Calu3 (cell line): Measurements from ENCODE around the gene UBAP2L. TPM values are rescaled to one million over a fixed set of nuclear protein-coding genes. Genes with fewer than 3 reads are reported as not detected.

Source experiments
- BruUV-seq: library from RNA; stranded (reverse); fragments of 400-500 nt; replicated peaks from 2 replicates; lab custom pipeline; 2021; lab: Mats Ljungman, UMichigan
- CTCF ChIA-PET: fragments of 300-600 bp; sonication (Branson Sonifier 250); formaldehyde crosslinking; loops from one replicate; lab custom pipeline; 2022; ENCODE audit warnings: antibody characterized with exemption; lab: Charles Lee
- DNase-seq: peaks from one replicate; pipeline ENCODE4 v3.0.0; 2022
- H3K27ac Mint-ChIP-seq: one replicate; pipeline ENCODE4 v1.8.0; 2022; ENCODE audit warnings: mixed read lengths; ENCODE audit not compliant: unreplicated experiment
- H3K27me3 Mint-ChIP-seq: one replicate; pipeline ENCODE4 v1.8.0; 2022; ENCODE audit warnings: mixed read lengths; ENCODE audit not compliant: unreplicated experiment
- H3K36me3 Mint-ChIP-seq: one replicate; pipeline ENCODE4 v1.8.0; 2022; ENCODE audit warnings: mild to moderate bottlenecking, moderate library complexity, mixed read lengths; ENCODE audit not compliant: insufficient read depth, unreplicated experiment
- H3K4me1 Mint-ChIP-seq: one replicate; pipeline ENCODE4 v1.8.0; 2022; ENCODE audit warnings: mild to moderate bottlenecking, low read depth, mixed read lengths; ENCODE audit not compliant: unreplicated experiment
- H3K4me3 Mint-ChIP-seq: one replicate; pipeline ENCODE4 v1.8.0; 2022; ENCODE audit warnings: mild to moderate bottlenecking, low read depth, moderate library complexity, mixed read lengths; ENCODE audit not compliant: unreplicated experiment
- H3K9me3 Mint-ChIP-seq: one replicate; pipeline ENCODE4 v1.8.0; 2022; ENCODE audit warnings: low read depth, mixed read lengths; ENCODE audit not compliant: unreplicated experiment
- intact Hi-C: fragments of 100-400 bp; cut with micrococcal nuclease; formaldehyde crosslinking; loops from one replicate; pipeline ENCODE4 v1.10.0; 2022; ENCODE audit not compliant: unreplicated experiment
- total RNA-seq: library from RNA; stranded (reverse); gene quantifications from 2 replicates; pipeline ENCODE4 v1.2.3, GENCODE V29; 2022
- TF ChIP-seq, protein P1 (sequence below): fragments of 200-600 bp; IDR thresholded peaks from one replicate; pipeline ENCODE4 v1.8.0; 2022; ENCODE audit warnings: antibody characterized with exemption; ENCODE audit not compliant: unreplicated experiment

The UBAP2L gene
- total RNA-seq, 1 experiment from 2014 or later, result 250 TPM

DNA sequence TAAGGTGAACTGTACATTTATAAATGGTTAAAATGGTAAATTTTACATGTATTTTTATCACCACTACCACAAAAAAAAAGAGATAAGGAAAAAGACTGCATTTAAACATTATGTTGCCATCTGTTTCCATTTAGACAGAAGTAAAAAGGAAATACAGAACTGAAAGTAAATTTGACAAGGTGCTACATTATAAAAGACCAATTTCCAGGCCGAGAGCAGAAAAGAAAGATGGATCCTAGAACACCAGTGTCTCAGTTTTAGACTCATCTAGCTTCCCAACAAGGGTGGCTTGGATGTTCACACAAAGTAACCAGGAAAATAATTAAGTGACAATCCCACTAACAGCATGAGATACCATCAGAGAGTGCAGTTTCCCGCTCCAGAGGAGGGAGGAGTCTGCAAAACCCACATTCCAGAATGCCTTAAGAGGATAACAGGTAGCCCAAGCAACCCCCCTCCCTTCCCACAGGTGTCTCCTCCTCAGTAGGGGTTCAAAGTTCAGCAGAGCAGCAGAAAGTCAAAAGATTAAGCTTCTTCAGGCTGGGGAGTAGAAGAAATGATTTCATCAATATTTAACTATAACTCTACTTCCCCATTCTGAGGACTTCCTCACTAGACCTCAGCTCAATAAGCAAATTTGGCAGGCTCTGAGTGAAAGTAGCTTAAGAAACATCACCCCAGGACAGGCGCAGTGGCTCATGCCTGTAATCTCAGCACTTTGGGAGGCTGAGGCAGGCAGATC is 40.6 kb upstream of the UBAP2L start:
- H3K36me3 Mint-ChIP-seq, result peaks cover 71% of the 10 kb centered on the region
- BruUV-seq, result no TSS peak
- peak; percentile 28 for DNase-seq
- peaks cover 61% of the 10 kb centered on the region for H3K4me1 Mint-ChIP-seq
- no peaks in the 10 kb centered on the region for H3K9me3 Mint-ChIP-seq
- TF ChIP-seq, protein P1, sequence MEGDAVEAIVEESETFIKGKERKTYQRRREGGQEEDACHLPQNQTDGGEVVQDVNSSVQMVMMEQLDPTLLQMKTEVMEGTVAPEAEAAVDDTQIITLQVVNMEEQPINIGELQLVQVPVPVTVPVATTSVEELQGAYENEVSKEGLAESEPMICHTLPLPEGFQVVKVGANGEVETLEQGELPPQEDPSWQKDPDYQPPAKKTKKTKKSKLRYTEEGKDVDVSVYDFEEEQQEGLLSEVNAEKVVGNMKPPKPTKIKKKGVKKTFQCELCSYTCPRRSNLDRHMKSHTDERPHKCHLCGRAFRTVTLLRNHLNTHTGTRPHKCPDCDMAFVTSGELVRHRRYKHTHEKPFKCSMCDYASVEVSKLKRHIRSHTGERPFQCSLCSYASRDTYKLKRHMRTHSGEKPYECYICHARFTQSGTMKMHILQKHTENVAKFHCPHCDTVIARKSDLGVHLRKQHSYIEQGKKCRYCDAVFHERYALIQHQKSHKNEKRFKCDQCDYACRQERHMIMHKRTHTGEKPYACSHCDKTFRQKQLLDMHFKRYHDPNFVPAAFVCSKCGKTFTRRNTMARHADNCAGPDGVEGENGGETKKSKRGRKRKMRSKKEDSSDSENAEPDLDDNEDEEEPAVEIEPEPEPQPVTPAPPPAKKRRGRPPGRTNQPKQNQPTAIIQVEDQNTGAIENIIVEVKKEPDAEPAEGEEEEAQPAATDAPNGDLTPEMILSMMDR, result no peak
- intact Hi-C loops, result no loop called here
- peak overlapping the region; percentile 35 for H3K27ac Mint-ChIP-seq
- CTCF ChIA-PET, result interaction anchor here (0.6 to 1.1 kb wide), 2 partner anchors 154 to 190 kb away, joined by 3 to 4 read pairs; partner anchors contain the start of gene RPS27
- H3K27me3 Mint-ChIP-seq, result no peaks in the 10 kb centered on the region
- H3K4me3 Mint-ChIP-seq, result peak overlapping the region; percentile 92

GRCh38 chr1:154181944-154182343 is 38.8 kb upstream of the UBAP2L start:
- intact Hi-C loops, result no loop called here
- BruUV-seq, result TSS peak; percentile 23
- CTCF ChIA-PET, result interaction anchor here (1.4 kb wide), 1 partner anchor 12 kb away, joined by 4 read pairs; no protein-coding TSS in a partner anchor
- Mint-ChIP-seq H3K4me1 (peaks cover 60% of the 10 kb centered on the region), H3K27me3 (no peaks in the 10 kb centered on the region), H3K27ac (peak overlapping the region; percentile 97), H3K4me3 (peak overlapping the region; percentile 92), H3K36me3 (peaks cover 55% of the 10 kb centered on the region), H3K9me3 (no peaks in the 10 kb centered on the region)
- TF ChIP-seq, protein P1, result no peak
- DNase-seq, result no peak

- peak; percentile 78 for DNase-seq
- Mint-ChIP-seq H3K4me1 (peaks cover 58% of the 10 kb centered on the region), H3K27ac (peak overlapping the region; percentile 97), H3K27me3 (no peaks in the 10 kb centered on the region), H3K36me3 (peaks cover 49% of the 10 kb centered on the region), H3K9me3 (no peaks in the 10 kb centered on the region), H3K4me3 (peak overlapping the region; percentile 92)
- TF ChIP-seq, protein P1, result no peak
- BruUV-seq, result no TSS peak
- intact Hi-C loops, result no loop called here
- CTCF ChIA-PET, result interaction anchor here (1.4 kb wide), 1 partner anchor 11 kb away, joined by 4 read pairs; no protein-coding TSS in a partner anchor
These were observed 38.3 kb upstream of the UBAP2L start for GRCh38 chr1:154182344-154183045.

DNA sequence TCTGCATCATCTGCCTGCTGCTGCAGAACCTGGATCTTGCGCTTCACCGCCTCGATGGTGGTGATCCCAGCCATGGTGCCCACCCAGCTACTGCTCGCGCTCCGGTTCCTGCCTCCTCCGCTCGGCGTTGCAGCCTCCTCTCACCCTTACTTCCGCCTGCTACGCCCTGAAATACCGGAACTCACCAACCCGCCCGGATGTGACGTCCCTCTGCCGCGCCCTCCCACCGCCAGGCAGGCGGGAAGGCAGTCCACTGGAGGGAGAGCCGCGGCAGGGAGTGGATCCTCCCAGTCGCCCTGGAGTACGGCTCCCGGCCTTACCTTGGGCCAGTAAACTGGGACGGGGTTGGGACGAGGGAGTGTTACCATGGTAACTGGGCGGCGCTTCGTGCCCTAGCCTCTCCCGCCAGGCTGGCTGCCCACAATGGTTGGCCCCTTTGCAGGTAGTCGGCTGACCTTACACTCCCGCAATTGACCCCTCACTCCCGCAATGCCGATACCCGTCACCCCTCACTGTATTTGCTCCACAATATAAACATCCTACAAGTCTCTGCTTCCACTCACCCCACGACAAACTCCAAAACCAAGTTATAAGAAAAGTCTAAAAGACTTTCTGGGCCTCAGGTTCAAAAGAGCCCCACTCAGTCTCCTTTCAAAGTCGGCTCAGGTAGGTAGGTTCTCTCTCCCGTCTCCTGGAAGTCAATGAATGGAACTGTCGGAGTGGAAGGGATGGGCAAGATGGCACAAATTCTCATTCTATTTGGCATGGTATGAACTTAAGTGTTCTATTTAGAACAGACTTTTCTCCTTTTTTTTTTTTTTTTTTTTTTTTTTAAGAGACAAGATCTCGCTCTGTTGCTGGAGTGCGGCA is 37.5 kb upstream of the UBAP2L start:
- peak overlapping the region; percentile 97 for H3K27ac Mint-ChIP-seq
- H3K27me3 Mint-ChIP-seq, result no peaks in the 10 kb centered on the region
- H3K9me3 Mint-ChIP-seq, result no peaks in the 10 kb centered on the region
- TF ChIP-seq, protein P1, result no peak
- peaks cover 49% of the 10 kb centered on the region for H3K36me3 Mint-ChIP-seq
- TSS peak; percentile 83 for BruUV-seq
- H3K4me3 Mint-ChIP-seq, result peak overlapping the region; percentile 92
- DNase-seq, result peak; percentile 99
- H3K4me1 Mint-ChIP-seq, result peaks cover 51% of the 10 kb centered on the region
- intact Hi-C loops, result no loop called here
- CTCF ChIA-PET, result interaction anchor here (0.6 to 1.4 kb wide), 2 partner anchors 10 to 627 kb away, joined by 4 read pairs; no protein-coding TSS in a partner anchor
